Hepatocyte (in vitro differentiated cells): Measurements from ENCODE around the gene RASAL1. TPM values are rescaled to one million over a fixed set of nuclear protein-coding genes. Genes with fewer than 3 reads are reported as not detected.

Experiments
- DNase-seq: peaks from one replicate; pipeline ENCODE4 v3.0.0-alpha.2; 2016; ENCODE audit warnings: low spot score
- H2AFZ ChIP-seq: fragments of 200-600 bp; sonication (generic); 2 replicates; pipeline ENCODE4 v1.6.0; 2016; ENCODE audit warnings: antibody characterized with exemption, mild to moderate bottlenecking
- H3K27ac ChIP-seq: fragments of 200-600 bp; sonication (generic); 2 replicates; pipeline ENCODE4 v1.5.1; 2016; ENCODE audit warnings: mild to moderate bottlenecking
- H3K27me3 ChIP-seq: fragments of 200-600 bp; sonication (generic); 2 replicates; pipeline ENCODE4 v1.6.1; 2016
- H3K36me3 ChIP-seq: fragments of 200-600 bp; sonication (generic); replicated peaks from 2 replicates; pipeline ENCODE4 v1.5.1; 2016; ENCODE audit warnings: low read depth; ENCODE audit not compliant: insufficient read depth
- H3K4me1 ChIP-seq: fragments of 200-600 bp; sonication (generic); 2 replicates; pipeline ENCODE4 v1.5.1; 2016; ENCODE audit warnings: mild to moderate bottlenecking, moderate library complexity; ENCODE audit not compliant: insufficient read depth
- H3K4me2 ChIP-seq: fragments of 200-600 bp; sonication (generic); 2 replicates; pipeline ENCODE4 v1.6.0; 2016
- H3K4me3 ChIP-seq: fragments of 200-600 bp; sonication (generic); 2 replicates; pipeline ENCODE4 v1.5.1; 2016; ENCODE audit warnings: mild to moderate bottlenecking
- H3K79me2 ChIP-seq: fragments of 200-600 bp; sonication (generic); 2 replicates; pipeline ENCODE4 v1.6.0; 2017; ENCODE audit warnings: mild to moderate bottlenecking
- H3K9me2 ChIP-seq: fragments of 200-600 bp; sonication (generic); replicated peaks from 2 replicates; pipeline ENCODE4 v1.6.0; 2017; ENCODE audit warnings: mild to moderate bottlenecking; ENCODE audit not compliant: insufficient read depth
- H3K9me3 ChIP-seq: fragments of 200-600 bp; sonication (generic); 2 replicates; pipeline ENCODE4 v1.5.1; 2016; ENCODE audit warnings: low read depth, mild to moderate bottlenecking
- H4K20me1 ChIP-seq: fragments of 200-600 bp; sonication (generic); 2 replicates; pipeline ENCODE4 v1.6.0; 2016; ENCODE audit warnings: mild to moderate bottlenecking; ENCODE audit not compliant: insufficient read depth, poor library complexity, severe bottlenecking
- EZH2 ChIP-seq: fragments of 200-600 bp; sonication (generic); IDR thresholded peaks from 2 replicates; pipeline ENCODE4 v1.6.1; 2016; ENCODE audit warnings: antibody characterized with exemption, mild to moderate bottlenecking, borderline replicate concordance
- EZH2phosphoT487 ChIP-seq: fragments of 200-600 bp; sonication (generic); IDR thresholded peaks from one replicate; pipeline ENCODE4 v1.6.1; 2018; ENCODE audit warnings: antibody characterized with exemption, mild to moderate bottlenecking, low read depth, moderate library complexity; ENCODE audit not compliant: unreplicated experiment, severe bottlenecking
- WGBS: methylation state at CpG from one replicate; pipeline ENCODE4 v1.1.6; 2016; ENCODE audit warnings: low lambda C conversion rate; ENCODE audit errors: missing lambda C conversion rate; 5-methylcytosine and 5-hydroxymethylcytosine counted together
- polyA plus RNA-seq: library from polyadenylated mRNA; unstranded; fragments of >200 nt; fragmentation: Nextera tagmentation; extraction: Ambion mirVana; gene quantifications from 2 replicates; pipeline ENCODE4 v1.2.1, GENCODE V29; 2016
- total RNA-seq: library from RNA; depleted of rRNA; stranded (reverse); fragments of >200 nt; gene quantifications from 2 replicates; pipeline ENCODE4 v1.2.3, GENCODE V29; 2014
- TF ChIP-seq, protein P1 (sequence below): fragments of 200-600 bp; sonication (generic); IDR thresholded peaks from 2 replicates; pipeline ENCODE4 v1.5.1; 2016; ENCODE audit warnings: antibody characterized with exemption, mild to moderate bottlenecking; ENCODE audit not compliant: poor library complexity

Gene RASAL1
- total and polyA plus RNA-seq, 2 experiments from 2014 or later: 0.74 TPM; not detected in 1

DNA sequence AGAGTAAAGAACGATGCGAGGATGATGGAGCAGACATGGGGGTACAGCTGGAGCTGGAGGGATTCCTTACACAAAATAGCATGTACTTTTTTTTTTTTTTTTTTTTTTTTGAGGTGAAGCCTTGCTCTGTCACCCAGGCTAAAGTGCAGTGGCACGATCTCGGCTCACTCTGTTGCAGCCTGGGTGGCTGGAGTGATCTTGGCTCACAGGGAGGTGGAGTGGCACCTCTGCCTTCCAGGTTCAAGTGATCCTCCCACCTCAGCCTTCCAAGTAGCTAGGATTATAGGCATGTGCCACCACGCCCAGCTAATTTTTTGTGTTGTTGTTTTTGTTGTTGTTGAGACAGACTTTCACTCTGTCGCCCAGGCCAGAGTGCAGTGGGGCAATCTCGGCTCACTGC, 5.1 kb upstream of the RASAL1 start:
- H3K79me2 ChIP-seq: no peaks in the 10 kb centered on the region
- WGBS: 86% methylated on average over 7 of the region's 7 CpGs
- no peak for TF ChIP-seq EZH2phosphoT487
- TF ChIP-seq, protein P1, sequence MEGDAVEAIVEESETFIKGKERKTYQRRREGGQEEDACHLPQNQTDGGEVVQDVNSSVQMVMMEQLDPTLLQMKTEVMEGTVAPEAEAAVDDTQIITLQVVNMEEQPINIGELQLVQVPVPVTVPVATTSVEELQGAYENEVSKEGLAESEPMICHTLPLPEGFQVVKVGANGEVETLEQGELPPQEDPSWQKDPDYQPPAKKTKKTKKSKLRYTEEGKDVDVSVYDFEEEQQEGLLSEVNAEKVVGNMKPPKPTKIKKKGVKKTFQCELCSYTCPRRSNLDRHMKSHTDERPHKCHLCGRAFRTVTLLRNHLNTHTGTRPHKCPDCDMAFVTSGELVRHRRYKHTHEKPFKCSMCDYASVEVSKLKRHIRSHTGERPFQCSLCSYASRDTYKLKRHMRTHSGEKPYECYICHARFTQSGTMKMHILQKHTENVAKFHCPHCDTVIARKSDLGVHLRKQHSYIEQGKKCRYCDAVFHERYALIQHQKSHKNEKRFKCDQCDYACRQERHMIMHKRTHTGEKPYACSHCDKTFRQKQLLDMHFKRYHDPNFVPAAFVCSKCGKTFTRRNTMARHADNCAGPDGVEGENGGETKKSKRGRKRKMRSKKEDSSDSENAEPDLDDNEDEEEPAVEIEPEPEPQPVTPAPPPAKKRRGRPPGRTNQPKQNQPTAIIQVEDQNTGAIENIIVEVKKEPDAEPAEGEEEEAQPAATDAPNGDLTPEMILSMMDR: no peak
- no peak for TF ChIP-seq EZH2
- no peaks in the 10 kb centered on the region for H4K20me1 ChIP-seq
- DNase-seq: no peak
- no peak overlapping the region for H3K4me2 ChIP-seq
- peaks cover 13% of the 10 kb centered on the region for H3K27me3 ChIP-seq
- H3K27ac ChIP-seq: no peak overlapping the region
- no peaks in the 10 kb centered on the region for H3K4me1 ChIP-seq
- H3K9me2 ChIP-seq: no peaks in the 10 kb centered on the region
- H3K9me3 ChIP-seq: no peaks in the 10 kb centered on the region
- no peak overlapping the region for H2AFZ ChIP-seq
- H3K36me3 ChIP-seq: no peaks in the 10 kb centered on the region
- no peak overlapping the region for H3K4me3 ChIP-seq

DNA sequence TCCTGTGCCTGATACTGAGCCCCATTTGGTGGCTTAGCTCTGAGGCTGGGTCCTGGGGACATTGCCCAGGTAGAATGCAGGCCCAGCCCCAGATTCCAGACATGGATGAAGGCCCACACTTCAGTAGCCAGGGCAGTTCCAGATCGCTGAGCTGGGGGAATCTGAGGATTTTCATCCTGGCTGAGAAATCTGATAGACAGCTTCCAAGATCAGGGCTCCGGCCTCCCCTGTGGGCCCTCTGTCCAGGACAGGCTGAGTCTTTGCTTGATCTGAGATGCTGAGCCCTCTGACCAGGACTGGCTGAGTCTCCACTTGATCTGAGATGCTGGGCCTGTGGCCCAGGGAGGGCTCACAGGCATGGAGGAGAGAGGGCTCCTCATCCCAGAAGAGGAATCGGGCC, 3.3 kb upstream of the RASAL1 start:
- no peak for DNase-seq
- 68% methylated on average over 3 of the region's 3 CpGs for WGBS
- TF ChIP-seq EZH2phosphoT487 (no peak), EZH2 (no peak)
- TF ChIP-seq, protein P1: no peak

DNA sequence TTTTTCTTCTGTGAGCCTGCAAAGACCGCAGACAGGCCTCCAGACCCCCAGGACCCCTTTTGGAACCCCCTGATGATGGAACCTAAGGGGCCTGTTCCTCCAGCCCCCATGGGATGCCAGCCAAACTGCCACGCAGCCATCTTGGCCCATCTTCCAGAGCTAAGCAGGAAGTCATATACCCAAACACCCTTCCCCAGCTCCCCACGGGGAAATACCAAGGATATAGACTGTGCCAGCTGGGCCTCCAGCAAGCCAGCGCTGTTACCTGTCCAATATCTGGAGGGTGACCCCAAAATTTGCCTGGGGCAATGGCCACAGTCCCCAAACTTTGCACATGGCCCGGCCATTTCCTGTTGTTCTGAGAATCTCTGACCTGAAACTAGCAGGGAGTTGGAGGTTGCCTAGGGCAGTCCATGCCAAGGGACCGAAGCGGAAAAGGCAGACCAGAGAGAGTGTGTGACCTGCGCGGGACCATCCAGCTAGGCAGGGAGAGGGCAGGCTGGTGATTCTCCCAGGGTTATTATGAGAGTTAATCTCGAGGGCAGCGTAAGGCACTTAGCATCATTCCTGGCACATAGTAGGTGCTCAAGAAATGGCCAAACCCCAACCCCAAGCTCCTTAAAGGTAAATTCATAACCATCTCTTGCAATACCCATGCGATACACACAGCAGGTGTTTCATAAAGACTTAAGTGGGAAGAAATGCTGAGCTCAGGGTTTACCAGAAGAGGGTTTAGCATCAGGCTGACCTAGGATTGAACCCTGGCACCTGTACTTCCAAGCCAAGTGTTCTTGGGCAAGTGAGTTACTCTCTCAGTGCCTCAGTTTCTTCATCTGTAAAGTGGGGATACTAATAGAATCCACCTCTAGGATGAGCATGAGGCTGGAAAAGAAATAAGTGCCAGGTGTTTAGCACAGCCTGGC, 2.6 kb upstream of the RASAL1 start:
- no peak for DNase-seq
- no peaks in the 10 kb centered on the region for H3K4me1 ChIP-seq
- no peaks in the 10 kb centered on the region for H3K36me3 ChIP-seq
- H4K20me1 ChIP-seq: no peaks in the 10 kb centered on the region
- no peak for TF ChIP-seq EZH2phosphoT487
- TF ChIP-seq, protein P1: no peak
- no peak for TF ChIP-seq EZH2
- H3K79me2 ChIP-seq: no peaks in the 10 kb centered on the region
- peaks cover 29% of the 10 kb centered on the region for H3K27me3 ChIP-seq
- no peaks in the 10 kb centered on the region for H3K9me2 ChIP-seq
- no peak overlapping the region for H3K4me3 ChIP-seq
- no peaks in the 10 kb centered on the region for H3K9me3 ChIP-seq
- 92% methylated on average over 12 of the region's 12 CpGs for WGBS
- H3K4me2 ChIP-seq: no peak overlapping the region
- H2AFZ ChIP-seq: no peak overlapping the region
- H3K27ac ChIP-seq: no peak overlapping the region

More for the DNA sequence above, 3.3 kb upstream of the RASAL1 start:
- H3K4me2 ChIP-seq: no peak overlapping the region
- H3K4me1 ChIP-seq: no peaks in the 10 kb centered on the region
- H3K9me2 ChIP-seq: no peaks in the 10 kb centered on the region
- no peaks in the 10 kb centered on the region for H3K79me2 ChIP-seq
- H3K27me3 ChIP-seq: peaks cover 25% of the 10 kb centered on the region
- no peak overlapping the region for H3K4me3 ChIP-seq
- H2AFZ ChIP-seq: no peak overlapping the region
- no peaks in the 10 kb centered on the region for H4K20me1 ChIP-seq
- H3K27ac ChIP-seq: no peak overlapping the region
- H3K9me3 ChIP-seq: no peaks in the 10 kb centered on the region
- H3K36me3 ChIP-seq: no peaks in the 10 kb centered on the region
